ENCODE data around the gene ADGB. TPM values are rescaled to one million over a fixed set of nuclear protein-coding genes. Genes with fewer than 3 reads are reported as not detected.

Gene ADGB
- total RNA-seq, 4 donors from 2014 or later = 0.19 TPM; not detected in 3

DNA sequence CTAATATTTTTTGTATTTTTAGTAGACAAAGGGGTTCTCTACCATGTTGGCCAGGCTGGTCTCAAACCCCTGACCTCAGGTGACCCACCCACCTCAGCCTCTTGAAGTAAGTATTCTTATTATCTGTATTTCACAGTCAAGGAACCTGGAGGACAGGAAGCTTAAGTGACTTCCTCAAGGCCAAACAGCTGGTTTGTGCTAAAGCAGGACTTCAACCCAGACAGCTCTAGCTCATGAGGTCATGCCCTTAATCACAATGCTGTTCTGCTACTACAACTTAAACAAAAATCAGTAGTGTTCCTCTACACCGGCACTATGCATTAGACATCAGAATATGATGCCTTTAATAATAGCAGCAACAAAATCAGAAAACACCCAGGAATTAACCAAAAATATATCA lies 168.9 kb downstream of the ADGB start:
- H3K27me3 ChIP-seq = no peaks in the 10 kb centered on the region
- H3K9me3 ChIP-seq = no peaks in the 10 kb centered on the region
- WGBS, 2 donors = 50 to 58% methylated on average over 1 of the region's 1 CpG
- H3K27ac ChIP-seq = no peak overlapping the region
- no peaks in the 10 kb centered on the region for H3K36me3 ChIP-seq
- no peaks in the 10 kb centered on the region for H3K4me1 ChIP-seq
- no peak overlapping the region for H3K4me3 ChIP-seq
- no peak for DNase-seq
- intact Hi-C loops (cut with DNase I) = no loop called here
- TF ChIP-seq, protein P1, sequence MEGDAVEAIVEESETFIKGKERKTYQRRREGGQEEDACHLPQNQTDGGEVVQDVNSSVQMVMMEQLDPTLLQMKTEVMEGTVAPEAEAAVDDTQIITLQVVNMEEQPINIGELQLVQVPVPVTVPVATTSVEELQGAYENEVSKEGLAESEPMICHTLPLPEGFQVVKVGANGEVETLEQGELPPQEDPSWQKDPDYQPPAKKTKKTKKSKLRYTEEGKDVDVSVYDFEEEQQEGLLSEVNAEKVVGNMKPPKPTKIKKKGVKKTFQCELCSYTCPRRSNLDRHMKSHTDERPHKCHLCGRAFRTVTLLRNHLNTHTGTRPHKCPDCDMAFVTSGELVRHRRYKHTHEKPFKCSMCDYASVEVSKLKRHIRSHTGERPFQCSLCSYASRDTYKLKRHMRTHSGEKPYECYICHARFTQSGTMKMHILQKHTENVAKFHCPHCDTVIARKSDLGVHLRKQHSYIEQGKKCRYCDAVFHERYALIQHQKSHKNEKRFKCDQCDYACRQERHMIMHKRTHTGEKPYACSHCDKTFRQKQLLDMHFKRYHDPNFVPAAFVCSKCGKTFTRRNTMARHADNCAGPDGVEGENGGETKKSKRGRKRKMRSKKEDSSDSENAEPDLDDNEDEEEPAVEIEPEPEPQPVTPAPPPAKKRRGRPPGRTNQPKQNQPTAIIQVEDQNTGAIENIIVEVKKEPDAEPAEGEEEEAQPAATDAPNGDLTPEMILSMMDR (IDR thresholded peaks at IDR 0.05) = no peak
- no peak for TF ChIP-seq POLR2A (IDR thresholded peaks at IDR 0.05)

DNA sequence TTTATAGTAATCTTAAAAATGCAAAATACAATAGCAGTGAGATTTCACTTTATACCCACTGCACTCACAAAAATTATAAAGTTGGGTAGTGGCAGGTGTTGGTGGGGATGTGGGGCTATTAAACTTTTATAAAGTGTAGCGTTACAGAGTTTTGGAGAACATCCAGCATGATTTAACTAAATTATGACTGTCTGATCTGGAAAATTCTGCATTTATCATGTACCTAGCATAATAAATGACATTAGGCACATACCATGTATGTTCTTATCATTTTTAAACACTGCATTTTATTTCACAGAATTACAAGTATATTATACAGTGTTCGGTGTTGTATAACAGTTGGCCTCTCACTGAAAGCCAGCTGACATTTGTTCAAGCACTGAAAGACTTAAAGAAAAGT lies 169.9 kb downstream of the ADGB start:
- no peak overlapping the region for H3K4me3 ChIP-seq
- DNase-seq = no peak
- intact Hi-C loops (cut with DNase I) = no loop called here
- 74 to 80% methylated on average over 2 of the region's 2 CpGs for WGBS, 2 donors
- TF ChIP-seq, protein P1 (IDR thresholded peaks at IDR 0.05) = no peak
- TF ChIP-seq POLR2A (IDR thresholded peaks at IDR 0.05) = no peak
- no peak overlapping the region for H3K27ac ChIP-seq
- H3K4me1 ChIP-seq = no peaks in the 10 kb centered on the region
- no peaks in the 10 kb centered on the region for H3K9me3 ChIP-seq
- no peaks in the 10 kb centered on the region for H3K36me3 ChIP-seq
- no peaks in the 10 kb centered on the region for H3K27me3 ChIP-seq

DNA sequence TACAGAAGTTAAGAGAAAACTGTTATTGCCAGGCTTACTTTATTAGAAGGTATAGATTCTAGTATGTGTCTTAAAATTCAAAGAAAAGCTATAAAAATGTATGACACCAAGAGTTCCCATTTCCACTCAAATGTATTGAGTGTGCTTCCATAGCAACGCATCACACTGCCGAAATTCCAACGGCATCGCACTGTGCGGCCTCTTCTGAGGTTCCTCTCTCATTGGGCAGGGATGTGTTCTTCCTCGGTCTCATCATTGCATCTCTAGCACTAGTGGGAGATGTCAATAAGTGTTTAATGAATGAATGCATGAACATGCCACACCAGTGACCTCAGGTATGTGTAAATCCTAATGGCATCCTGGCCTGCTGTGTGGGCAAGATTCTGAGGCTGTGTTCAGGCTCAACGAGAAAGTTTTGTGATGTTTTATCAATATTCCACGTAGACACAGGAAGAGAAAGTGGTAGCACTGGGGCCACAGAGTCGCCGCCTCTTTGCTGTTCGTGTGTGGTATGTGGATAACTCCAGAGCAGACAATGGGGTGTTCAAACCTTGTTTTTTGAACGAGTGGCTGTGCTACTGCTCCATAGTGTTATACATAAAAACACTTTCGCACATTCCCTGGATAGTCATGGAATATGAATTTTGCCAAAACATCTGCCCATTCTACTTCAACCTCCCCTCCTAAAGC lies 171.6 kb downstream of the ADGB start:
- H3K4me1 ChIP-seq = no peaks in the 10 kb centered on the region
- 71 to 72% methylated on average over 12 to 13 of the region's 13 CpGs for WGBS, 2 donors
- TF ChIP-seq, protein P1 (IDR thresholded peaks at IDR 0.05) = no peak
- TF ChIP-seq POLR2A (IDR thresholded peaks at IDR 0.05) = no peak
- H3K4me3 ChIP-seq = peak overlapping the region in 1 of 4 donors; percentile 24
- intact Hi-C loops (cut with DNase I) = no loop called here
- no peaks in the 10 kb centered on the region for H3K36me3 ChIP-seq
- peak overlapping the region in 2 of 4 donors; percentile 21 to 54 for H3K27ac ChIP-seq
- no peak for DNase-seq
- H3K27me3 ChIP-seq = no peaks in the 10 kb centered on the region
- no peaks in the 10 kb centered on the region for H3K9me3 ChIP-seq

DNA sequence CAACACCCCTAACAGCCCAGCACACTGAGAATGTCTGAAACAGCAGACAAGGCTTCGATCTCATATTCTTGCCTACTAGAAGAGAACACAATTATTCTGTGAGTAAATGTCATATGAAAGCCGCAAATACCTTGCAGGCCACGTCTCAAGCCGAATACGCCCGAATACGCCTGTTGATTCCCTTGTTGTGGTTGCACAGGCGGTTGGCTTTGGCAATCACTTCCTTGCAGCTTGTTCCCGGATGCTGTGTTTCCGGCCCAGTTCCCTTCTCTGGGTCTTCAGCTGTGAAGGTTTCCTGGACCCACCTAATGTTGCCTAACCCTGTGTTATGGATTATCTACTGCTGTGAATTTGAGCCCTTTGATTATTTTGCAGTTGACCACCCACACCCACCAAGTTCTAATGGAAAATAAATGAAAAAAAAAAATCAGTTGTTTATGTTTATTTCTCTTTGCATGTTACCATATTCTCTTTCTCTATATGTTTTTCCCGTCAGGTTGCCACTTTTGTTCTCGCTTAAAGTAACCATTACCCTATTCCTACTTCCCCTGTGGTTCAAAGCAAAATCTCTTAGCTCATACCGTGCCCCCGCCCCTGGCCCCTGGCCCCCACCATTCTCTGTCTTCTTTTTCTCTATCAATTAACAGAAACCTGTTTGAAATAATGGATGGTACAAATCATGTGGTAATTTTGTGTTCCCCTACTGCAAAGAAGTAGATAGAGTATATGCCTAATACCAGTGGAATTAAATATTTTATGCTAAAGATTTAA lies 172.4 kb downstream of the ADGB start:
- WGBS, 2 donors = 59 to 62% methylated on average over 14 of the region's 14 CpGs
- intact Hi-C loops (cut with DNase I) = no loop called here
- Histone ChIP-seq H3K27ac (peak overlapping the region in 2 of 4 donors; percentile 21 to 54), H3K9me3 (no peaks in the 10 kb centered on the region), H3K4me1 (no peaks in the 10 kb centered on the region), H3K36me3 (no peaks in the 10 kb centered on the region), H3K4me3 (peak overlapping the region in 1 of 4 donors; percentile 24), H3K27me3 (no peaks in the 10 kb centered on the region)
- TF ChIP-seq, protein P1 (IDR thresholded peaks at IDR 0.05) = no peak
- TF ChIP-seq POLR2A (IDR thresholded peaks at IDR 0.05) = no peak
- DNase-seq = no peak

DNA sequence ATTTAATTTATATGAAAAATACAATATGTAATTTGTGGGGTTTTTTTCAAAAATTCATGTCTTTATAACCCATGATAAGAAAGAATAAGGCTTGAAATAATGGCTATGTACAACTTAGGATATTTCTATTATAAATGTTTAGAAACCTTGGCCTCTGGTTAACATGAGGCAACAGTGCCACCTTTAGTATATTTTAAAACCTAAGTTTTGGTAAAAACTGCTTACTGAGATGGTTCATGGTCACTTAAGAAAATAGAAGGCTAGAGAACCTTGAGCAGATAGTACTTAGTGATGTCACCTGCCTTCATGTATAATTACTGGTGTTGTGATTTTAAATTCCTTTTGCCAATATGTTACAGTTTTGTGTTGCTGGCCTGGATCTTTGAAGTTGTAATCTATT lies 176.4 kb downstream of the ADGB start:
- H3K9me3 ChIP-seq = no peaks in the 10 kb centered on the region
- H3K4me1 ChIP-seq = no peaks in the 10 kb centered on the region
- no peak overlapping the region for H3K4me3 ChIP-seq
- TF ChIP-seq, protein P1 (IDR thresholded peaks at IDR 0.05) = no peak
- no peak for TF ChIP-seq POLR2A (IDR thresholded peaks at IDR 0.05)
- no peak overlapping the region for H3K27ac ChIP-seq
- no peaks in the 10 kb centered on the region for H3K36me3 ChIP-seq
- no peak for DNase-seq
- intact Hi-C loops (cut with DNase I) = no loop called here
- H3K27me3 ChIP-seq = no peaks in the 10 kb centered on the region

All from esophagus squamous epithelium (tissue), 5 donors.